ENCODE data around the gene CNNM3. TPM values are rescaled to one million over a fixed set of nuclear protein-coding genes. Genes with fewer than 3 reads are reported as not detected.

Gene CNNM3
- total RNA-seq, 4 donors from 2014 or later = 29.8 to 108 (median 44.8) TPM

DNA sequence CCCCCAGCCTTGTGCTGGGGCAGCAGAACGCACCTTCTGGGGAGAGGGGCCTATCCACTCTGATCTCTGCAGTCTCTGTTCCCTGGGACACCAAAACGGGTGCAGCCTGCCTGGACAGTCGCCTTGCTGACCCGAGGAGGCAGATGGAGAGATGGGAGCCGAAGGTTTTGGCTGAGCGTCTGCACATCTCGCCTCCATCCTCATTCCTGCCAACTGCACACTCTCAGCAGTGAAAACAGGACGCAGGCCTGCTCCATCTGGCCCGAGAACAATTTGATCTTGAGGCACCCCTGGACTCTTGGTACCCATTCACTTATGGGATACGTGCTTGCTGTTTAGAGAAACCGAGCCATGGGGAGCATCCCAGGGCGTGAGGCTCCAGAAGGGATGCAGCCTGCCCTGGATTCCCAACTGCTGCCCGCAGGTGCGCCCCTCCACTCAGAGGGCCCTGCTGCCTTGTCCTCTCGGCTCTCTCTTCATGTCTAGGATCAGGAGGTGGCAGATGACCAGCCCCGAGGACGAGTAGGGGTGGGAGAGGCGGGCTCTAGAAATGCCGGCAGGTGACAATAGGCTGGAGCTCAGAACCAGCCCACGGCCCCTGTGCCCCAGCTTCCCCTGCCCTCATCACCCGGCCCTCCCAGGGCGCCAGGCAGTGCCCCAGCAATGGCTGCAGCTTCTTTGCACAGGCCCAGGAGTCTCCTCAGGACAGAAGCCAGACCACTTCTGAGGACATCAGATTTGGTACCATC is 62.9 kb downstream of the CNNM3 start:
- no peaks in the 10 kb centered on the region for H3K36me3 ChIP-seq
- no peaks in the 10 kb centered on the region for H3K27me3 ChIP-seq
- H3K4me3 ChIP-seq = no peak overlapping the region
- no peak for DNase-seq
- no peaks in the 10 kb centered on the region for H3K9me3 ChIP-seq
- H3K27ac ChIP-seq = no peak overlapping the region
- H3K4me1 ChIP-seq = peaks cover 0 to 10% (median 0%) of the 10 kb centered on the region in 4 donors
- no peak for TF ChIP-seq POLR2A (IDR thresholded peaks at IDR 0.05)
- TF ChIP-seq, protein P1, sequence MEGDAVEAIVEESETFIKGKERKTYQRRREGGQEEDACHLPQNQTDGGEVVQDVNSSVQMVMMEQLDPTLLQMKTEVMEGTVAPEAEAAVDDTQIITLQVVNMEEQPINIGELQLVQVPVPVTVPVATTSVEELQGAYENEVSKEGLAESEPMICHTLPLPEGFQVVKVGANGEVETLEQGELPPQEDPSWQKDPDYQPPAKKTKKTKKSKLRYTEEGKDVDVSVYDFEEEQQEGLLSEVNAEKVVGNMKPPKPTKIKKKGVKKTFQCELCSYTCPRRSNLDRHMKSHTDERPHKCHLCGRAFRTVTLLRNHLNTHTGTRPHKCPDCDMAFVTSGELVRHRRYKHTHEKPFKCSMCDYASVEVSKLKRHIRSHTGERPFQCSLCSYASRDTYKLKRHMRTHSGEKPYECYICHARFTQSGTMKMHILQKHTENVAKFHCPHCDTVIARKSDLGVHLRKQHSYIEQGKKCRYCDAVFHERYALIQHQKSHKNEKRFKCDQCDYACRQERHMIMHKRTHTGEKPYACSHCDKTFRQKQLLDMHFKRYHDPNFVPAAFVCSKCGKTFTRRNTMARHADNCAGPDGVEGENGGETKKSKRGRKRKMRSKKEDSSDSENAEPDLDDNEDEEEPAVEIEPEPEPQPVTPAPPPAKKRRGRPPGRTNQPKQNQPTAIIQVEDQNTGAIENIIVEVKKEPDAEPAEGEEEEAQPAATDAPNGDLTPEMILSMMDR (IDR thresholded peaks at IDR 0.05) = no peak

DNA sequence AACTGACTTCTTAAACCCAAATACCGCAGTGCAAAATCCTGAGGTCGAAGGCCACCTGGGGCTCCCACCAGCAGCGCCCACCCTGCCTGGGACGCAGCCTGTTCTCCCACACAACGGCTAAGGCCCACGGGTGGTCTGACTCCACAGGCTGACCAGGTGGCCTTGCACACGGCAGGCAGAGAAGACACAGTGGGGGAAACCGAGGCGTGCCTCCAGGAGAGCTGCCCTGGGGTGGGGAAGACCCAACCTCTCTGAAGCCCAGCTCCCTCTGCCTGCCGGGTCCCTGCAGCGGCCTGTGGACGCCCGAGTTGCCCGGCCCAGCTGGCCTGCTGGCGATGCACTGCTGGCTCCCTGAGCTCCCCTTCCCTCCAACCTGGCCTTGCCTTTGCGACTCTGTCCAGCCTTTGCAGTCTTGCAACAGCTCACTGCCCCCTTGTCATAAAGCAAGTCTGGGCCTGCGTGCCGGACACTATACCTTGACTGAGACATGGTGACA is 63.5 kb downstream of the CNNM3 start:
- no peak for DNase-seq
- peaks cover 0 to 4% (median 0%) of the 10 kb centered on the region in 4 donors for H3K4me1 ChIP-seq
- no peak for TF ChIP-seq POLR2A (IDR thresholded peaks at IDR 0.05)
- TF ChIP-seq, protein P1 (IDR thresholded peaks at IDR 0.05) = no peak

DNA sequence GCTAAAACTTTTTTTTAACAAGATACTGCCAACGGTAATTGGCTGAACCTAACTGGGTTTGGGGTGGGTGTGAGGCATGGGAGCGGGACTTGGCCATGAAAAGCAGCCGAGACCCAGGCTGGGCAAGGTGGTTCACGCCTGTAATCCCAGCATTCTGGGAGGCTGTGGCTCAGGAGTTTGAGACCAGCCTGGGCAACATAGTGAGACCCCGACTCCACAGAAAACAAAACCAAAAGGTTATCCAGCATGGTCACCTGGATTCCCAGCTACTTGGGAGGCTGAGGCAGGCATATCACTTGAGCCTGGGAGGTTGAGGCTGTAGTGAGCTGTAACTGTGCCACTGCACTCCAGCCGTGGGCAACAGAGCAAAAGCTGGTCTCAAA is 64.8 kb downstream of the CNNM3 start:
- TF ChIP-seq, protein P1 (IDR thresholded peaks at IDR 0.05) = no peak
- no peak for TF ChIP-seq POLR2A (IDR thresholded peaks at IDR 0.05)
- Histone ChIP-seq H3K4me1 (no peaks in the 10 kb centered on the region), H3K36me3 (no peaks in the 10 kb centered on the region), H3K27ac (no peak overlapping the region), H3K9me3 (no peaks in the 10 kb centered on the region), H3K4me3 (no peak overlapping the region), H3K27me3 (no peaks in the 10 kb centered on the region)
- no peak for DNase-seq

More for the DNA sequence above, 63.5 kb downstream of the CNNM3 start:
- H3K36me3 ChIP-seq = no peaks in the 10 kb centered on the region
- H3K27me3 ChIP-seq = no peaks in the 10 kb centered on the region
- no peak overlapping the region for H3K4me3 ChIP-seq
- H3K27ac ChIP-seq = no peak overlapping the region
- no peaks in the 10 kb centered on the region for H3K9me3 ChIP-seq

DNA sequence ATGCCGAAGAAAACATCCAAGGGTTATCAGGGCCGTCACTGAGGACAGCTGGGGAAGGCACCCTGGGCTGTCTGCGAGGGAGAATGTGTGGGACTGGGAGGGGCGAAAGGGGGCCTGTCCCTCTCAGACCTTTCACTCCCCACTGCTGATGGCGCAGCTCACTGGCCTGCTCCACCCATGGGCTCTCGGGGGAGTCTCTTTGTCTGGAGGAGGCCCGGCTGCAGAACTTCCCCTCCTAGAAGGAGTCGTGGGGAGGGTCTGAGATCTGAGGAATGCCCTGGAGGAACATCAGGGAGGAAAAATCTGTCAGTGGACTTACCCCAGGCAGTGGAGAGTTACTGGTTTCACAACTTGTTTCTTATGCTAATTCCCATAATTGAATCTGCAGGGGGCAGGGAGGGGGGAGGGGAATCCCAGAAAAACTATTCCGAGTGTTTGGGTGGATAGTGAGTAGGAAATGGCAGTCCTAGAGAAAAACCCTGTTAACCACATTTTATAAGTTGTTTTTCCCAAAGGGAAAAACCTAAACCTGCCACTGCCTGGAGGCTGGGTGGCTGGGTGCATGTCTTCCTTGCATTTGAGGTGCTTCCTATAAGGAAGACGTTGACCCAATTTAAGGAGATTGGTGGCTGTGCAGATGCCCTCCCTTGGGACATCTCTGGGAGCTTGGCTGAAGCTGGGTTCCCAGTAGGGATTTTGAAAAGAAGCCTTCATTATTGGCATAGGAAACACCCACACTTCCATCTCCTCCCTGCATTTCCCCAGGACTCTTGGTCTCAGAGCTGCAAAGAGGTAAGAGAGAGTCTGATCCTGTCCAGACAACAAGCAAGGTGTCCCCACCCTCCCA is 65.5 kb downstream of the CNNM3 start:
- DNase-seq = no peak
- Histone ChIP-seq H3K27ac (peak overlapping the region in 1 of 4 donors; percentile 46), H3K4me3 (no peak overlapping the region), H3K9me3 (no peaks in the 10 kb centered on the region), H3K27me3 (no peaks in the 10 kb centered on the region), H3K4me1 (no peaks in the 10 kb centered on the region), H3K36me3 (no peaks in the 10 kb centered on the region)
- TF ChIP-seq, protein P1 (IDR thresholded peaks at IDR 0.05) = no peak
- TF ChIP-seq POLR2A (IDR thresholded peaks at IDR 0.05) = no peak

DNA sequence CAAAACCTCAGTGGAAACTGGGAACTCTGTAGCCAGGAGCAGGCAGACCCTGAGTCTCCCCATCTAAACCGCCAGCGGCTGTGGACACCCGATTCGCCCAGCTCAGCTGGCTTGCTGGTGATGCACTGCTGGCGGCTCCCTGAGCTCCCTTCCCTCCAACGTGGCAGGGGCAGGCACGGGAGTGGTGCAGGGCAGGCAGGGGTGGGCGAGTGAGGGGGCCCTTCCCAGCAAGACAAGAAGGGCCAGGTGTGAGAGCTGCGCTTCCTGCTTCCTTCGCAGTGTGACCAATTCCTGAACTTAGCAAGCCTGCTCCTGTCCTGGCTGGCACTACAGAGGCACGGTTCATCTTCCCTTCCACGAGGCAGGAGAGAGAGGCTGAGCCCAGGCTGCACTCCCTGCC is 66.2 kb downstream of the CNNM3 start:
- no peak for TF ChIP-seq POLR2A (IDR thresholded peaks at IDR 0.05)
- TF ChIP-seq, protein P1 (IDR thresholded peaks at IDR 0.05) = no peak
- Histone ChIP-seq H3K36me3 (no peaks in the 10 kb centered on the region), H3K4me3 (no peak overlapping the region), H3K4me1 (peaks cover 0 to 6% (median 0%) of the 10 kb centered on the region in 4 donors), H3K9me3 (no peaks in the 10 kb centered on the region), H3K27me3 (no peaks in the 10 kb centered on the region), H3K27ac (peak overlapping the region in 1 of 4 donors; percentile 46)
- DNase-seq = no peak
